ENCODE results near the gene DPH6.

- TF ChIP-seq CTCF (IDR thresholded peaks at IDR 0.05; ENCODE audit: low read depth, low read length) (no peak), EZH2phosphoT487 (IDR thresholded peaks at IDR 0.05; ENCODE audit: low read depth) (no peak)
These were observed 105.7 kb downstream of the DPH6 start for GRCh38 chr15:35440265-35440664.
